ENCODE measurements around the gene RAB17. TPM values are rescaled to one million over a fixed set of nuclear protein-coding genes. Genes with fewer than 3 reads are reported as not detected.

Gene RAB17
- total RNA-seq, 1 experiment from 2014 or later = 86.3 TPM

DNA sequence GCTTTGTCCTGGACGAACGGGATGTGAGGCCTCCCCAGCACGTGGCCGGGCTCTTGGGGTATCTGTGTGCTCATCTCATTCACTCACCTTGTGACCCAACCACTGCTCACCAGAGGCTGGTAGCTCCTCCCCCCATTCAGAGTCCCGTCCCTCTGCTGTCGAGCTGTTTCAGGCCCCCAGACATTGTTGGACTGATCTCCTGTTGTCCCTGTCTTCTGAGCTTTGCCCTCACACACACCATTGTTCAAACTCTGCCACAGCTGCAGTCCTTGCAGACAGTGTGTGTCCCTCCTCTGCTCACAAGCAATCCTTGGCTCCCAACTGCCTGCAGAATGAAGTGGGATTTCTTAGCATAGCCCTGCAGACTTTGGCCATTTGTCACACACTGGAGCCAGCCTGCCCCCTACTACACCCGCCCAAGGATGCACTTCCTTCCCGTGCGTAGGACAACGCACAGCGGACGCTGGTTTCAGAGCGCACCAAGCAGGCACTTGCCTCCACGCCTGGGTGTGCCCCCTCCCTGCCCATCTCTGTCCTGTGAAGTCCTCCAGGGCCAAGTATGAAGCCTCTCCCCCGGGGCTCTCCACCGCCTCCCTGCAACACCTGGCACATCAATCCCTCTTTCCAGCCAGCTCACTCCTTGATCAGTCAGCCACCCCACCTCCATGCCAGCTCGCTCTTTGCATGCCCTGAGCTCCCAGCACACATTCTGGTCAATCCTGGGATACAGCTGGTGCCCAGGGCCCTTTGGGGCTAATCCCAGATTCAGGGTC lies 40.7 kb downstream of the RAB17 start:
- BruUV-seq (replicated peaks) = no TSS peak
- TF ChIP-seq, protein P1, sequence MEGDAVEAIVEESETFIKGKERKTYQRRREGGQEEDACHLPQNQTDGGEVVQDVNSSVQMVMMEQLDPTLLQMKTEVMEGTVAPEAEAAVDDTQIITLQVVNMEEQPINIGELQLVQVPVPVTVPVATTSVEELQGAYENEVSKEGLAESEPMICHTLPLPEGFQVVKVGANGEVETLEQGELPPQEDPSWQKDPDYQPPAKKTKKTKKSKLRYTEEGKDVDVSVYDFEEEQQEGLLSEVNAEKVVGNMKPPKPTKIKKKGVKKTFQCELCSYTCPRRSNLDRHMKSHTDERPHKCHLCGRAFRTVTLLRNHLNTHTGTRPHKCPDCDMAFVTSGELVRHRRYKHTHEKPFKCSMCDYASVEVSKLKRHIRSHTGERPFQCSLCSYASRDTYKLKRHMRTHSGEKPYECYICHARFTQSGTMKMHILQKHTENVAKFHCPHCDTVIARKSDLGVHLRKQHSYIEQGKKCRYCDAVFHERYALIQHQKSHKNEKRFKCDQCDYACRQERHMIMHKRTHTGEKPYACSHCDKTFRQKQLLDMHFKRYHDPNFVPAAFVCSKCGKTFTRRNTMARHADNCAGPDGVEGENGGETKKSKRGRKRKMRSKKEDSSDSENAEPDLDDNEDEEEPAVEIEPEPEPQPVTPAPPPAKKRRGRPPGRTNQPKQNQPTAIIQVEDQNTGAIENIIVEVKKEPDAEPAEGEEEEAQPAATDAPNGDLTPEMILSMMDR (conservative IDR thresholded peaks at IDR 0.05) = no peak
- no peak for TF ChIP-seq EZH2 (IDR thresholded peaks at IDR 0.05; ENCODE audit: low read depth)
- ChIA-PET POLR2A (ENCODE audit: unreplicated experiment) (interaction anchor here (0.7 kb wide), 1 partner anchor 1171 kb away, joined by 3 read pairs; no protein-coding TSS in a partner anchor), CTCF (no interaction called here)
- peaks cover 8% of the 10 kb centered on the region; the same call in 1 of the 2 replicates for H3K9me3 ChIP-seq (ENCODE audit: insufficient read depth, low read depth)
- no peaks in the 10 kb centered on the region for H3K79me2 ChIP-seq (ENCODE audit: low read depth)
- DNase-seq = no peak
- H3F3A ChIP-seq (ENCODE audit: insufficient read depth, low read depth) = peaks cover 64% of the 10 kb centered on the region
- no peak overlapping the region for H3K27ac ChIP-seq
- H3K36me3 ChIP-seq (ENCODE audit: low read depth) = peaks cover 60% of the 10 kb centered on the region
- H3K4me1 ChIP-seq (replicated peaks; ENCODE audit: insufficient read depth) = no peaks in the 10 kb centered on the region
- no peaks in the 10 kb centered on the region for H3K9me2 ChIP-seq (ENCODE audit: insufficient read depth)
- H3K4me2 ChIP-seq = no peak overlapping the region
- no peaks in the 10 kb centered on the region for H4K20me1 ChIP-seq (ENCODE audit: insufficient read depth)
- no peak overlapping the region for H3K4me3 ChIP-seq
- no peak overlapping the region for H2AFZ ChIP-seq
- H3K27me3 ChIP-seq (ENCODE audit: insufficient read depth, low read depth) = no peaks in the 10 kb centered on the region
- intact Hi-C loops (cut with micrococcal nuclease; ENCODE audit: unreplicated experiment) = no loop called here

DNA sequence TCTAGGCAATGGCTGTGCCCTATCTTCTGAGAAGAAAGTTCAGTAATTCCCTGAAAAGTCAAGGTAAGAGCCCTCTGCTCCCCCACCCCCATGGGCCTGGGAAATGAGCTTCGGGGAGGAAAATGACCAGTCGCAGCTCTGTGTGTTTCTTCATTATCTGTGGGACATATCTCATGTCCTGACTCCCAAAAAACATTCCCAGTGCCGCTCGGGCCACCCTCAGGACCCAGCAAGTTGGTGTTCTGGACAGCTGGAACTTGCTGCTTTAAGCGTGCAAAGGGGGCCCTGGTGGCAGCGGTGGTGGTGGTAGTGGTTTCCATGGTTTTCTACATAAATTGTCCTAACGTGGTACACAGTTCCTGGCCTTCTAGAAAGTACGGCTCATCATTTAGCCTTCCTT lies 41.3 kb downstream of the RAB17 start:
- no peak overlapping the region for H2AFZ ChIP-seq
- H3K79me2 ChIP-seq (ENCODE audit: low read depth) = no peaks in the 10 kb centered on the region
- POLR2A ChIA-PET (ENCODE audit: unreplicated experiment) = no interaction called here
- peaks cover 54% of the 10 kb centered on the region for H3K36me3 ChIP-seq (ENCODE audit: low read depth)
- CTCF ChIA-PET = no interaction called here
- DNase-seq = no peak
- intact Hi-C loops (cut with micrococcal nuclease; ENCODE audit: unreplicated experiment) = no loop called here
- 0 out of 2 replicates have a peak, but pooled peaks cover 5% of the 10 kb centered on the region for H3K9me3 ChIP-seq (ENCODE audit: insufficient read depth, low read depth)
- no peak for TF ChIP-seq EZH2 (IDR thresholded peaks at IDR 0.05; ENCODE audit: low read depth)
- TF ChIP-seq, protein P1 (conservative IDR thresholded peaks at IDR 0.05) = no peak
- no peak overlapping the region for H3K27ac ChIP-seq
- H3K4me1 ChIP-seq (replicated peaks; ENCODE audit: insufficient read depth) = no peaks in the 10 kb centered on the region
- H3K27me3 ChIP-seq (ENCODE audit: insufficient read depth, low read depth) = no peaks in the 10 kb centered on the region
- H3K4me2 ChIP-seq = no peak overlapping the region
- BruUV-seq (replicated peaks) = no TSS peak
- no peaks in the 10 kb centered on the region for H4K20me1 ChIP-seq (ENCODE audit: insufficient read depth)
- H3K9me2 ChIP-seq (ENCODE audit: insufficient read depth) = no peaks in the 10 kb centered on the region
- H3F3A ChIP-seq (ENCODE audit: insufficient read depth, low read depth) = peaks cover 58% of the 10 kb centered on the region
- H3K4me3 ChIP-seq = no peak overlapping the region

GRCh38 chr2:237547841-237548416 lies 42.6 kb downstream of the RAB17 start:
- no peaks in the 10 kb centered on the region for H3K9me2 ChIP-seq (ENCODE audit: insufficient read depth)
- ChIA-PET POLR2A (ENCODE audit: unreplicated experiment) (no interaction called here), CTCF (interaction anchor here (0.6 kb wide), 1 partner anchor 44 kb away, joined by 3 read pairs; no protein-coding TSS in a partner anchor)

More at GRCh38 chr2:237547841-237548416, 42.6 kb downstream of the RAB17 start:
- BruUV-seq (replicated peaks) = no TSS peak
- H3K4me1 ChIP-seq (replicated peaks; ENCODE audit: insufficient read depth) = no peaks in the 10 kb centered on the region
- no peak overlapping the region for H3K4me2 ChIP-seq
- no peaks in the 10 kb centered on the region for H3K9me3 ChIP-seq (ENCODE audit: insufficient read depth, low read depth)
- H3K79me2 ChIP-seq (ENCODE audit: low read depth) = no peaks in the 10 kb centered on the region
- H3K27me3 ChIP-seq (ENCODE audit: insufficient read depth, low read depth) = no peaks in the 10 kb centered on the region
- no peak for TF ChIP-seq EZH2 (IDR thresholded peaks at IDR 0.05; ENCODE audit: low read depth)
- TF ChIP-seq, protein P1 (conservative IDR thresholded peaks at IDR 0.05) = no peak
- no peak overlapping the region for H3K27ac ChIP-seq
- intact Hi-C loops (cut with micrococcal nuclease; ENCODE audit: unreplicated experiment) = no loop called here
- DNase-seq = no peak
- peaks cover 54% of the 10 kb centered on the region for H3F3A ChIP-seq (ENCODE audit: insufficient read depth, low read depth)
- peaks cover 41% of the 10 kb centered on the region for H3K36me3 ChIP-seq (ENCODE audit: low read depth)
- H3K4me3 ChIP-seq = no peak overlapping the region
- H2AFZ ChIP-seq = no peak overlapping the region
- H4K20me1 ChIP-seq (ENCODE audit: insufficient read depth) = no peaks in the 10 kb centered on the region

Measured in PC-9 (cell line).